Measurements from ENCODE around the gene USP6.
A peak's percentile ranks its signal among the peaks of the same experiment; 100 is the strongest.
"Not testable (repeated sequence)": the region's sequence is repeated elsewhere in the genome, so short reads cannot be mapped to it uniquely, and the experiment has no call there.

USP6 gene

DNA sequence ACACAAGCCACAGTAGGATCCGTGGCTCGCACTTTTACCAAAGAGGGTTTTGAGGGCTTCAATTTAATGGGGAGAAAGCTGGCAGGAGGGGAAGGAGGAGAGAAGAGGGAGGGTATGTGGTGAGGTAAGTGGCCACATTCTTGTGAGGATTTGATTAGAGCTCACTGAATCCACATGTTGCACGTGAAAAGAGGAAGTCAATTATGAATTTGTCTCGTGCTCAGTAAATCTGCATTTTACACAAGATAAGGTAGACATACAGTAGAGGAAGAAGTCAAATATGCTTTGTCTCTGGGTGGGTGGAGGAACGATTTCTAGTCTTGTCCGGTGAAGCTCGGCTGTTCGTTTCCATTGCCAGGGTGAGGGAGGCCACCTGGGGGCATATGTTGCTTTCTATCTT, 5.0 kb upstream of the USP6 start:
- no peak for DNase-seq (ENCODE audit: low spot score)
- in situ Hi-C loops (cut with MboI; ENCODE audit: low pct_unique_long_range_greater_than_20kb, low sequenced_read_pairs, unreplicated experiment): no loop called here
- TF ChIP-seq, protein P1, sequence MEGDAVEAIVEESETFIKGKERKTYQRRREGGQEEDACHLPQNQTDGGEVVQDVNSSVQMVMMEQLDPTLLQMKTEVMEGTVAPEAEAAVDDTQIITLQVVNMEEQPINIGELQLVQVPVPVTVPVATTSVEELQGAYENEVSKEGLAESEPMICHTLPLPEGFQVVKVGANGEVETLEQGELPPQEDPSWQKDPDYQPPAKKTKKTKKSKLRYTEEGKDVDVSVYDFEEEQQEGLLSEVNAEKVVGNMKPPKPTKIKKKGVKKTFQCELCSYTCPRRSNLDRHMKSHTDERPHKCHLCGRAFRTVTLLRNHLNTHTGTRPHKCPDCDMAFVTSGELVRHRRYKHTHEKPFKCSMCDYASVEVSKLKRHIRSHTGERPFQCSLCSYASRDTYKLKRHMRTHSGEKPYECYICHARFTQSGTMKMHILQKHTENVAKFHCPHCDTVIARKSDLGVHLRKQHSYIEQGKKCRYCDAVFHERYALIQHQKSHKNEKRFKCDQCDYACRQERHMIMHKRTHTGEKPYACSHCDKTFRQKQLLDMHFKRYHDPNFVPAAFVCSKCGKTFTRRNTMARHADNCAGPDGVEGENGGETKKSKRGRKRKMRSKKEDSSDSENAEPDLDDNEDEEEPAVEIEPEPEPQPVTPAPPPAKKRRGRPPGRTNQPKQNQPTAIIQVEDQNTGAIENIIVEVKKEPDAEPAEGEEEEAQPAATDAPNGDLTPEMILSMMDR (IDR thresholded peaks at IDR 0.05; ENCODE audit: extremely low read depth, insufficient read depth, missing control alignments): no peak

DNA sequence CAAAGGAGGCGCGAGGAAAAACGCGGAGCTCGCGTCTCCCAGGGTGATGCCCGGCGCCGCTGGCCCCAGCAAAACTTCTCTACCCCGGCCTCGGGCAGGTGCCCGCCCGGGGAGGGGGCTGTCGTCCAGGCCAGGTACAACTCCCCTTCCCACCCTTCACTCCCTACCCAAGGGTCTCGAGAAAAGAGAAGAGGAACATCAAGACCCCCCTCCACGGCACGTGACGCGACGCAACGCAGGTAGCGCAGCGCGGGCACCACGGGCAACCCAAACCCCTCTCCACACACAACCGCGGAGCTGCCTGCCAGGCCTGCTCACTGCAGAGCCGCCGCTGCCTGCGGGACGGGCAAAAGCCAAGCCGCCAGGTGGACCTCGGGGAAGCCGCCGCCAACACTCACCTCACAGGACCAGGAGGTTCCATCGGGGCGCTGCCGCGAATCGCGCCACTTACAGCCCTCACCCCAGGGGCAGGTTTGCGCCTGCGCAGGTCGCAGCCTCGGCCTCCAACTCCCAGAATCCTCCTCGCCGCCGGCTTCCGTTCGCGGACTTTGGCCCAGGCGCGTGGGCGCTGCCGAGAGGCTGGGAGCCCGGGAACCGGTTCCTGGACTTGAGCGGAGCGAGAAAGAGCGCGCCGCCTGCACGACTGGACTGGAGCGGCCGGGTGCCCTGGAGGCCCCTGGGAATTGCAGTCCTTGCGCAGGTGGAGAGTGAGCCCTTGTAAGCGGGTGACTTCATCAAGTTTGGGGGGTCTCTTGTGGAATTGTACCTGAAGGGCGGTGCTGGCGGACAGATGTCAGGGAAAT, 4.2 kb upstream of the USP6 start, which contains the start of gene ZNF232:
TSS of gene ZNF232 (minus strand) at position 477 of the 803 bp plus-strand sequence. CDS start at position 421, 56 bp downstream.
- in situ Hi-C loops (cut with MboI; ENCODE audit: low pct_unique_long_range_greater_than_20kb, low sequenced_read_pairs, unreplicated experiment): no loop called here
- TF ChIP-seq, protein P1 (IDR thresholded peaks at IDR 0.05; ENCODE audit: extremely low read depth, insufficient read depth, missing control alignments): peak; percentile 6
- DNase-seq (ENCODE audit: low spot score): peak; percentile 96

DNA sequence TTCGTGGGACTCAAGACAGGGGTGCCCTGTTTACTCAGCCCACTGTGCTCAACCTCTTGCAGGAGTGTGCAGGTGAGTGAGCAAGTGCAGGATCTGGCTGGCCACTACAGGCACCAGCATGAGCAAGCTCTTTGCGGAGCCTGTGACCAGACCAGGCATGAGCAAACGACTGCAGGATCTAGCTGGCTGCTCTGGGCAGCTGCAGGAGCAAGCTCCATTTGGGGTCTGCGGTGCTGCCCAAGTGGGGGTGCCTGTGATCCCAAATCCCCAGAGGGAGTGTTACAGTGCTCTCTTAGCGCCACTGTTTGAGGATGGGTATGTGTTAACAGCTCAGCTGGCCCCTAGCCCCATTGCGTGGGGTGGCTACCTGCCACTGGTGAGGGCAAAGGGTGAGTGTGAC, 2.4 kb downstream of the USP6 start:
- TF ChIP-seq, protein P1 (IDR thresholded peaks at IDR 0.05; ENCODE audit: extremely low read depth, insufficient read depth, missing control alignments): no peak
- in situ Hi-C loops (cut with MboI; ENCODE audit: low pct_unique_long_range_greater_than_20kb, low sequenced_read_pairs, unreplicated experiment): no loop called here
- no peak for DNase-seq (ENCODE audit: low spot score)

DNA sequence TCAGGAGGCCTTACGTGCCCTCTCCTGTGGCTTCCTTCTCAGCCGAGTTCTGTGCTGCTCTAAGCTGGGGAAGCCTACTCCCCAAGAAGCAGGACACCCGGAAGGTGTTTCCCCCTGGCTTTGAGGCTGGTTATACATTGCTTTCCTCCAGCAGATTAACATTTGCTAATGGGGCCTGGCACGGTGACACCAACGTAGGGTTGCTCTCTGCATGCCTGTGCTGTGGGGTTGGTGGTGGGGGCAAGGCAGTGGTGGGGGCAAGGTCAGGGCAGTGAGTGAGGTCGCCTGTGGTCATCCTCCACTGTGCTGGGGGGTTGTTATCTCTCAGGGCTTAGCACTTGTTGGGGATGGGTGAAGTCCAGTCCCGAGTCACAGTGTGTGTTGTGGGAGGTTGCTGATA, 4.2 kb downstream of the USP6 start:
- DNase-seq (ENCODE audit: low spot score): no peak

DNA sequence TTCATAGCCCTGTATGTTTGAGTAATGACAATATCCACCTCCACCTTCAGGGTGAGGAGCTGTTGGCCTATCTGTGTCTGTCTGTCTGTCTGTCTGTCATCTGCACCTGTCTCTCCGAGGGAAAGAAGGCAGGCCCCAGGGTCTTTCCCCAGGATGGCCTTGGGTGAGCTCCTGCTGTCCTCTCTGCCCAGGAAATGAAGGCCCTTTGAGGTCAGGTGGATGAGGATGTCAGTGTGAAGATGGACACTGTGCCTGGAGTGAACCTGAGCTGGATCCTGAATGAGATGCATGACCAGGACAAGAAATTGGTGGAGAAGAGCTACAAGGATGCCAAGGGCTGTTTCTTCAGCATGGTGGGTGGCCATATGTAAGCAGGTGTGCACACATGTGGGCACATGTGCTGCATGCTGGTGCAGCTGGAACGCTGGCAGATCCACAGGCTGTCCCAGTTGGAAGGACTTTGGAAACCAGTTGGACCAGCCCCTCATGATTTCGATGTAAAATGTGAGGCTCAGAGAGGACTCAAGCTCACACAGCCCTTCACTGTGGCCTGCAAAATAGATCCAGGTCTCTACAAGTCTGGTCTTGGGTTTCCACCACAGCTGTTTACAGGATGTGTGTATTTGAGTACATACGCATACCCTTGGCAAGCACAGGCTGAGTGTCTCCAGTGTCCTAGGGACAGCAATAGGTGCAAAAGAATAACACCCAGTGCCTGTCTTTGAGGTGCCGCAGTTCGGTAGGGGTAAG, 4.8 kb downstream of the USP6 start:
- in situ Hi-C loops (cut with MboI; ENCODE audit: low pct_unique_long_range_greater_than_20kb, low sequenced_read_pairs, unreplicated experiment): not testable (repeated sequence)

More for the DNA sequence above, 4.2 kb downstream of the USP6 start:
- in situ Hi-C loops (cut with MboI; ENCODE audit: low pct_unique_long_range_greater_than_20kb, low sequenced_read_pairs, unreplicated experiment): no loop called here
- TF ChIP-seq, protein P1 (IDR thresholded peaks at IDR 0.05; ENCODE audit: extremely low read depth, insufficient read depth, missing control alignments): no peak

DNA sequence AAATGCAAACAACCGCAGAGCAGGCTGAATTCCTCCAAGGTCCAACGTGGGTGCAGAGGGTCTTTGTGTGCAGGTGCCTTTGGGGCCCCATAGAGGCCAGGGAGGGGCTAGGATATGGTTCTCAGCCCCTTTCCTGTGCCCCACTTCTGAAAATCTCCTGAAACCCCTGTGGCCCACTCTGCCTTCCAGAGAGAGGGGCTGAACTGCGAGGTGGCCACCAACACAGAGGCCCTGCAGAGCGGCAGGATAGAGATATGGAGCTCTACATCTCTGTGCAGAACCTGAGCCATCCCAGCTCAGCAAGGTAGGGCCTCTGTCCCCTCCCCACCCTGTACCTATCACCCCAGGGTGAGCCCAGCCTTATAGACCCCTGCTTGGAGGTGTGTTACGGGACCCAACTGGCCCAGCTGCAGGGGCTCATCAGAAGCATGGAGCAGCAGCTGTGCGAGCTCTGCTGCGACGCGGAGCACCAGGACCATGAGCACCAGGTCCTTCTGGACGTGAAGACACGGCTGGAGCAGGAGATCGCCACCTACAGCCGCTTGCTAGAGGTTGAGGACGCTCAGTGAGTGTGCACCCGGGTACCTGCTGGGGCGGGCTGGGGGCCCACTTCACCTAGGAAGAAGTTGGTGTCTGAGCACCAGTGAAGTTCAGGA, 5.5 kb downstream of the USP6 start:
- TF ChIP-seq, protein P1 (IDR thresholded peaks at IDR 0.05; ENCODE audit: extremely low read depth, insufficient read depth, missing control alignments): no peak
- in situ Hi-C loops (cut with MboI; ENCODE audit: low pct_unique_long_range_greater_than_20kb, low sequenced_read_pairs, unreplicated experiment): no loop called here
- no peak for DNase-seq (ENCODE audit: low spot score)

More for the DNA sequence above, 4.8 kb downstream of the USP6 start:
- DNase-seq (ENCODE audit: low spot score): not testable (repeated sequence)

DNA sequence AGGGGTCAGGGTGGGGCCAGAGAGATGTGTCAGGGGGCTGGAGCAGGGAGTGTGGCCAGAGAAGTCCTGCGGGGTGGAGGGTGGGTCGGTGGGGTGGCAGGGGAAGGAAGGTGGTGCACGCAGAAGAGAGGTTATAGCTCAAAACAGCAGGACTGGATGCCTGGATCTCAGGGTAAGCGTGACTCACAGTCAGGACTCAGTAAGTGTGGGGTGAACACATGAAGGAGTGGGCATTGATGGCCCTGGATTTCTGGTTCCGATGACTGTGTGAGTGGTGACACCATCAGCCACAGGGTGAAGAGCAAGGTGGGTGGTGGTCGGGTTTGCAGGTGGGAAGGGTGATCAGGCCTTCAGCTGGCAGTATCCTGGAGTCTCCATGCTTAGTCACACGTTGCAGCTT, 6.2 kb downstream of the USP6 start:
- DNase-seq (ENCODE audit: low spot score): not testable (repeated sequence)

More for the DNA sequence above, 6.2 kb downstream of the USP6 start:
- in situ Hi-C loops (cut with MboI; ENCODE audit: low pct_unique_long_range_greater_than_20kb, low sequenced_read_pairs, unreplicated experiment): not testable (repeated sequence)

Data from GM13977 (cell line).